ENCODE data around the gene FTCDNL1.

Gene FTCDNL1

GRCh38 chr2:199855812-199856211 is 4.8 kb upstream of the FTCDNL1 start:
- DNase-seq, result no peak
- no peak for TF ChIP-seq GATA1 (IDR thresholded peaks at IDR 0.05; ENCODE audit: low read depth, low read length)
- TF ChIP-seq POLR2A (IDR thresholded peaks at IDR 0.05; ENCODE audit: low read length), result no peak

GRCh38 chr2:199851883-199852282 is 891 bp upstream of the FTCDNL1 start:
- no peak for DNase-seq
- TF ChIP-seq POLR2A (IDR thresholded peaks at IDR 0.05; ENCODE audit: low read length) (no peak), GATA1 (IDR thresholded peaks at IDR 0.05; ENCODE audit: low read depth, low read length) (no peak)

GRCh38 chr2:199851501-199851810 is 464 bp upstream of the FTCDNL1 start:
- TF ChIP-seq POLR2A (IDR thresholded peaks at IDR 0.05; ENCODE audit: low read length) (no peak), GATA1 (IDR thresholded peaks at IDR 0.05; ENCODE audit: low read depth, low read length) (no peak)
- no peak for DNase-seq

GRCh38 chr2:199850218-199850717 is 724 bp downstream of the FTCDNL1 start:
- no peak for TF ChIP-seq POLR2A (IDR thresholded peaks at IDR 0.05; ENCODE audit: low read length)
- TF ChIP-seq GATA1 (IDR thresholded peaks at IDR 0.05; ENCODE audit: low read depth, low read length), result no peak
- no peak for DNase-seq

- TF ChIP-seq GATA1 (IDR thresholded peaks at IDR 0.05; ENCODE audit: low read depth, low read length), result no peak
- no peak for TF ChIP-seq POLR2A (IDR thresholded peaks at IDR 0.05; ENCODE audit: low read length)
- no peak for DNase-seq
These were observed 2.4 kb downstream of the FTCDNL1 start for GRCh38 chr2:199848389-199849130.

- no peak for DNase-seq
- no peak for TF ChIP-seq GATA1 (IDR thresholded peaks at IDR 0.05; ENCODE audit: low read depth, low read length)
- TF ChIP-seq POLR2A (IDR thresholded peaks at IDR 0.05; ENCODE audit: low read length), result no peak
These were observed 3.7 kb downstream of the FTCDNL1 start for GRCh38 chr2:199847181-199847864.

- TF ChIP-seq GATA1 (IDR thresholded peaks at IDR 0.05; ENCODE audit: low read depth, low read length), result no peak
- TF ChIP-seq POLR2A (IDR thresholded peaks at IDR 0.05; ENCODE audit: low read length), result no peak
- DNase-seq, result no peak
These were observed 8.2 kb downstream of the FTCDNL1 start for GRCh38 chr2:199842631-199843395.

- TF ChIP-seq GATA1 (IDR thresholded peaks at IDR 0.05; ENCODE audit: low read depth, low read length) (no peak), POLR2A (IDR thresholded peaks at IDR 0.05; ENCODE audit: low read length) (no peak)
- DNase-seq, result no peak
These were observed 9.6 kb downstream of the FTCDNL1 start for GRCh38 chr2:199841409-199841808.

- no peak for DNase-seq
- TF ChIP-seq POLR2A (IDR thresholded peaks at IDR 0.05; ENCODE audit: low read length), result no peak
- no peak for TF ChIP-seq GATA1 (IDR thresholded peaks at IDR 0.05; ENCODE audit: low read depth, low read length)
These were observed 12.6 kb downstream of the FTCDNL1 start for GRCh38 chr2:199838399-199838798.

- no peak for DNase-seq
- no peak for TF ChIP-seq GATA1 (IDR thresholded peaks at IDR 0.05; ENCODE audit: low read depth, low read length)
- no peak for TF ChIP-seq POLR2A (IDR thresholded peaks at IDR 0.05; ENCODE audit: low read length)
These were observed 14.0 kb downstream of the FTCDNL1 start for GRCh38 chr2:199836943-199837342.

GRCh38 chr2:199833525-199833924 is 17.5 kb downstream of the FTCDNL1 start:
- DNase-seq, result no peak
- TF ChIP-seq GATA1 (IDR thresholded peaks at IDR 0.05; ENCODE audit: low read depth, low read length), result no peak

- TF ChIP-seq GATA1 (IDR thresholded peaks at IDR 0.05; ENCODE audit: low read depth, low read length) (no peak), POLR2A (IDR thresholded peaks at IDR 0.05; ENCODE audit: low read length) (no peak)
- no peak for DNase-seq
These were observed 20.5 kb downstream of the FTCDNL1 start for GRCh38 chr2:199830531-199830930.

GRCh38 chr2:199829628-199830027 is 21.4 kb downstream of the FTCDNL1 start:
- DNase-seq, result no peak
- no peak for TF ChIP-seq POLR2A (IDR thresholded peaks at IDR 0.05; ENCODE audit: low read length)
- TF ChIP-seq GATA1 (IDR thresholded peaks at IDR 0.05; ENCODE audit: low read depth, low read length), result no peak

- TF ChIP-seq GATA1 (IDR thresholded peaks at IDR 0.05; ENCODE audit: low read depth, low read length), result no peak
- no peak for TF ChIP-seq POLR2A (IDR thresholded peaks at IDR 0.05; ENCODE audit: low read length)
- no peak for DNase-seq
These were observed 31.2 kb downstream of the FTCDNL1 start for GRCh38 chr2:199819746-199820145.
